Measurements from ENCODE around the gene MSL1. TPM values are rescaled to one million over a fixed set of nuclear protein-coding genes. Genes with fewer than 3 reads are reported as not detected.

Gene MSL1
- total and polyA plus RNA-seq, 2 of the 13 experiments (the other 11 are each of a cell fraction or from before 2014, with no cell fraction given) = 63.8 to 88.5 TPM

DNA sequence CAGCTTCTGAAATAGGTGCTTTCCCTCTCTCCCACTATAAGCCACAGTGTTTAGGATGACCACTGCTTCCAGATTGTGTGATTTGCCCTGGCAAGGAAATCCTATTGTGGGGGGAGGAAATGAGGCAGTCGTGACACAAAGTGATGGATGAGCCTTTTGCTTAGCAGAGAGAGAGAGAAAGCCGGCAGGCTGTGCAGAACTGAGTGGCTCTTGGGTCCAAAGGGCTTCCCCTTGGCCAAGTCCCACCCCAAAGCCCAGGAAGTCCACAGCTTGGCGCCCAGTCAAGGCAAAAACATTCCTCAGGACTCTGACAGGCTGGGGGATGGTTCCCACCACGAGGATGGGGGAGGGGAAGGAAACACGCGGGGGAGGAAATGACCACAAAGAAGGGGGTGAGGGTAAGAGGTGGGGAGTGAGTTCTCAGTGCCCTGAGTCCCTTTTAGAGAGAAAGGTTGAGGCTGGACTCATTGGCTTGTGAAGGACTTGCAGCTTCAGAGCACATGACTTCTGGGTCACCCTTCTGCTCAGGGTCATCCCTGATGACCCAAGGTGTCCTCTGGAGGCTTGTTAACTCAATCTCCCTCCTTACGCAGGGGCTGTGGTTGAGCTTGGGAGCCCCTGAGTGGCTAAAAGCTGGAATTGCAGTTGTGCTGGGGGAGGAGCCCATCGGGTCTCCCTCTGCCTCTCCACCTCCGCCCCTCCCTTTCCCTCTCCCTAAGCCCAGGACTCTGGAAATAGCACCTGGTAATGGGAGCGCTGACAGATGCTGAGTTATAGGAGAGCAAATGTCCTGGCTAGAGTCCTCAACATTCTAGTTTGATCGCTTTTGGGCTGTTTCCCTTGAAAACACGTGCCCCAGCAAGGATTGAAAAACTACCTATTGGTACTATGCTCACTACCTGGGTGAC, 10.3 kb upstream of the MSL1 start (continued):
- TF ChIP-seq, protein P1, sequence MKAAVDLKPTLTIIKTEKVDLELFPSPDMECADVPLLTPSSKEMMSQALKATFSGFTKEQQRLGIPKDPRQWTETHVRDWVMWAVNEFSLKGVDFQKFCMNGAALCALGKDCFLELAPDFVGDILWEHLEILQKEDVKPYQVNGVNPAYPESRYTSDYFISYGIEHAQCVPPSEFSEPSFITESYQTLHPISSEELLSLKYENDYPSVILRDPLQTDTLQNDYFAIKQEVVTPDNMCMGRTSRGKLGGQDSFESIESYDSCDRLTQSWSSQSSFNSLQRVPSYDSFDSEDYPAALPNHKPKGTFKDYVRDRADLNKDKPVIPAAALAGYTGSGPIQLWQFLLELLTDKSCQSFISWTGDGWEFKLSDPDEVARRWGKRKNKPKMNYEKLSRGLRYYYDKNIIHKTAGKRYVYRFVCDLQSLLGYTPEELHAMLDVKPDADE (CRISPR knock-in tag; IDR thresholded peaks at IDR 0.05) = no peak
- TF ChIP-seq ZNF780A (CRISPR knock-in tag; IDR thresholded peaks at IDR 0.05) (no peak), RBFOX2 (IDR thresholded peaks at IDR 0.05; ENCODE audit: low read depth, low read length) (no peak), RORA (CRISPR knock-in tag; IDR thresholded peaks at IDR 0.05) (no peak), SAFB2 (CRISPR knock-in tag; IDR thresholded peaks at IDR 0.05; ENCODE audit: borderline replicate concordance, low read depth) (peak; percentile 34; the same call in 1 of the 2 replicates), HNF4A (CRISPR knock-in tag; IDR thresholded peaks at IDR 0.05) (peak; percentile 92), ZFX (CRISPR knock-in tag; IDR thresholded peaks at IDR 0.05; ENCODE audit: low read depth) (peak; percentile 26; the same call in 1 of the 2 replicates), FOSL1 (CRISPR knock-in tag; IDR thresholded peaks at IDR 0.05; ENCODE audit: borderline replicate concordance) (no peak), ZNF33A (CRISPR knock-in tag; IDR thresholded peaks at IDR 0.05; ENCODE audit: borderline replicate concordance) (no peak), MIER2 (CRISPR knock-in tag; IDR thresholded peaks at IDR 0.05) (no peak)
- TF ChIP-seq, protein P2, sequence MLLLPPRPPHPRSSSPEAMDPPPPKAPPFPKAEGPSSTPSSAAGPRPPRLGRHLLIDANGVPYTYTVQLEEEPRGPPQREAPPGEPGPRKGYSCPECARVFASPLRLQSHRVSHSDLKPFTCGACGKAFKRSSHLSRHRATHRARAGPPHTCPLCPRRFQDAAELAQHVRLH (CRISPR knock-in tag; IDR thresholded peaks at IDR 0.05; ENCODE audit: borderline replicate concordance, low read depth) = 0 out of 2 replicates have a peak, but pooled peaks have one; percentile 31
- TF ChIP-seq, protein P3, sequence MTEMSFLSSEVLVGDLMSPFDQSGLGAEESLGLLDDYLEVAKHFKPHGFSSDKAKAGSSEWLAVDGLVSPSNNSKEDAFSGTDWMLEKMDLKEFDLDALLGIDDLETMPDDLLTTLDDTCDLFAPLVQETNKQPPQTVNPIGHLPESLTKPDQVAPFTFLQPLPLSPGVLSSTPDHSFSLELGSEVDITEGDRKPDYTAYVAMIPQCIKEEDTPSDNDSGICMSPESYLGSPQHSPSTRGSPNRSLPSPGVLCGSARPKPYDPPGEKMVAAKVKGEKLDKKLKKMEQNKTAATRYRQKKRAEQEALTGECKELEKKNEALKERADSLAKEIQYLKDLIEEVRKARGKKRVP (CRISPR knock-in tag; IDR thresholded peaks at IDR 0.05) = no peak
- TF ChIP-seq, protein P4, sequence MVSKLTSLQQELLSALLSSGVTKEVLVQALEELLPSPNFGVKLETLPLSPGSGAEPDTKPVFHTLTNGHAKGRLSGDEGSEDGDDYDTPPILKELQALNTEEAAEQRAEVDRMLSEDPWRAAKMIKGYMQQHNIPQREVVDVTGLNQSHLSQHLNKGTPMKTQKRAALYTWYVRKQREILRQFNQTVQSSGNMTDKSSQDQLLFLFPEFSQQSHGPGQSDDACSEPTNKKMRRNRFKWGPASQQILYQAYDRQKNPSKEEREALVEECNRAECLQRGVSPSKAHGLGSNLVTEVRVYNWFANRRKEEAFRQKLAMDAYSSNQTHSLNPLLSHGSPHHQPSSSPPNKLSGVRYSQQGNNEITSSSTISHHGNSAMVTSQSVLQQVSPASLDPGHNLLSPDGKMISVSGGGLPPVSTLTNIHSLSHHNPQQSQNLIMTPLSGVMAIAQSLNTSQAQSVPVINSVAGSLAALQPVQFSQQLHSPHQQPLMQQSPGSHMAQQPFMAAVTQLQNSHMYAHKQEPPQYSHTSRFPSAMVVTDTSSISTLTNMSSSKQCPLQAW (CRISPR knock-in tag; IDR thresholded peaks at IDR 0.05) = peak; percentile 61
- TF ChIP-seq, protein P5, sequence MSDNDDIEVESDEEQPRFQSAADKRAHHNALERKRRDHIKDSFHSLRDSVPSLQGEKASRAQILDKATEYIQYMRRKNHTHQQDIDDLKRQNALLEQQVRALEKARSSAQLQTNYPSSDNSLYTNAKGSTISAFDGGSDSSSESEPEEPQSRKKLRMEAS (IDR thresholded peaks at IDR 0.05) = peak; percentile 91
- TF ChIP-seq, protein P6, sequence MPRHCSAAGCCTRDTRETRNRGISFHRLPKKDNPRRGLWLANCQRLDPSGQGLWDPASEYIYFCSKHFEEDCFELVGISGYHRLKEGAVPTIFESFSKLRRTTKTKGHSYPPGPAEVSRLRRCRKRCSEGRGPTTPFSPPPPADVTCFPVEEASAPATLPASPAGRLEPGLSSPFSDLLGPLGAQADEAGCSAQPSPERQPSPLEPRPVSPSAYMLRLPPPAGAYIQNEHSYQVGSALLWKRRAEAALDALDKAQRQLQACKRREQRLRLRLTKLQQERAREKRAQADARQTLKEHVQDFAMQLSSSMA (CRISPR knock-in tag; IDR thresholded peaks at IDR 0.05) = no peak
- TF ChIP-seq, protein P7, sequence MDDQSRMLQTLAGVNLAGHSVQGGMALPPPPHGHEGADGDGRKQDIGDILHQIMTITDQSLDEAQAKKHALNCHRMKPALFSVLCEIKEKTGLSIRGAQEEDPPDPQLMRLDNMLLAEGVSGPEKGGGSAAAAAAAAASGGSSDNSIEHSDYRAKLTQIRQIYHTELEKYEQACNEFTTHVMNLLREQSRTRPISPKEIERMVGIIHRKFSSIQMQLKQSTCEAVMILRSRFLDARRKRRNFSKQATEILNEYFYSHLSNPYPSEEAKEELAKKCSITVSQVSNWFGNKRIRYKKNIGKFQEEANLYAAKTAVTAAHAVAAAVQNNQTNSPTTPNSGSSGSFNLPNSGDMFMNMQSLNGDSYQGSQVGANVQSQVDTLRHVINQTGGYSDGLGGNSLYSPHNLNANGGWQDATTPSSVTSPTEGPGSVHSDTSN (CRISPR knock-in tag; IDR thresholded peaks at IDR 0.05; ENCODE audit: borderline replicate concordance) = no peak
